HG03039 (cell line): ENCODE data around the gene TNS3.

Source experiments
- ATAC-seq: cut with Tn5 transposase; IDR thresholded peaks from one replicate; pipeline ENCODE4 v1.9.1; 2021; ENCODE audit warnings: mild to moderate bottlenecking, moderate library complexity; ENCODE audit not compliant: unreplicated experiment

TNS3 gene

GRCh38 chr7:47582764-47583738, 1.1 kb upstream of the TNS3 start:
- ATAC-seq: no peak

- no peak for ATAC-seq
These were observed 490 bp downstream of the TNS3 start for GRCh38 chr7:47581438-47581803.

- no peak for ATAC-seq
These were observed 1.0 kb downstream of the TNS3 start for GRCh38 chr7:47580811-47581331.

- ATAC-seq: no peak
These were observed 1.7 kb downstream of the TNS3 start for GRCh38 chr7:47580175-47580706.

GRCh38 chr7:47579458-47579857, 2.5 kb downstream of the TNS3 start:
- ATAC-seq: no peak

- ATAC-seq: no peak
These were observed 3.2 kb downstream of the TNS3 start for GRCh38 chr7:47578579-47579270.

- no peak for ATAC-seq
These were observed 4.5 kb downstream of the TNS3 start for GRCh38 chr7:47577321-47577919.

- ATAC-seq: no peak
These were observed 5.0 kb downstream of the TNS3 start for GRCh38 chr7:47576866-47577306.

GRCh38 chr7:47576031-47576865, 5.7 kb downstream of the TNS3 start:
- no peak for ATAC-seq

- ATAC-seq: peak; percentile 64
These were observed 7.2 kb downstream of the TNS3 start for GRCh38 chr7:47574482-47575329.

GRCh38 chr7:47573758-47574481, 8.0 kb downstream of the TNS3 start:
- ATAC-seq: no peak

GRCh38 chr7:47572939-47573757, 8.8 kb downstream of the TNS3 start:
- no peak for ATAC-seq

- ATAC-seq: no peak
These were observed 9.8 kb downstream of the TNS3 start for GRCh38 chr7:47572094-47572445.

- ATAC-seq: no peak
These were observed 10.4 kb downstream of the TNS3 start for GRCh38 chr7:47571331-47572093.

GRCh38 chr7:47570649-47571050, 11.3 kb downstream of the TNS3 start:
- no peak for ATAC-seq

GRCh38 chr7:47568547-47568946, 13.4 kb downstream of the TNS3 start:
- ATAC-seq: no peak

- ATAC-seq: no peak
These were observed 13.9 kb downstream of the TNS3 start for GRCh38 chr7:47568056-47568455.
